NCI-H2107 (cell line): ENCODE results near the gene SVIP.

Source experiments
- DNase-seq: peaks from one replicate; lab custom pipeline; 2025; lab: John Stamatoyannopoulos, UW

SVIP gene, protein sequence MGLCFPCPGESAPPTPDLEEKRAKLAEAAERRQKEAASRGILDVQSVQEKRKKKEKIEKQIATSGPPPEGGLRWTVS

DNA sequence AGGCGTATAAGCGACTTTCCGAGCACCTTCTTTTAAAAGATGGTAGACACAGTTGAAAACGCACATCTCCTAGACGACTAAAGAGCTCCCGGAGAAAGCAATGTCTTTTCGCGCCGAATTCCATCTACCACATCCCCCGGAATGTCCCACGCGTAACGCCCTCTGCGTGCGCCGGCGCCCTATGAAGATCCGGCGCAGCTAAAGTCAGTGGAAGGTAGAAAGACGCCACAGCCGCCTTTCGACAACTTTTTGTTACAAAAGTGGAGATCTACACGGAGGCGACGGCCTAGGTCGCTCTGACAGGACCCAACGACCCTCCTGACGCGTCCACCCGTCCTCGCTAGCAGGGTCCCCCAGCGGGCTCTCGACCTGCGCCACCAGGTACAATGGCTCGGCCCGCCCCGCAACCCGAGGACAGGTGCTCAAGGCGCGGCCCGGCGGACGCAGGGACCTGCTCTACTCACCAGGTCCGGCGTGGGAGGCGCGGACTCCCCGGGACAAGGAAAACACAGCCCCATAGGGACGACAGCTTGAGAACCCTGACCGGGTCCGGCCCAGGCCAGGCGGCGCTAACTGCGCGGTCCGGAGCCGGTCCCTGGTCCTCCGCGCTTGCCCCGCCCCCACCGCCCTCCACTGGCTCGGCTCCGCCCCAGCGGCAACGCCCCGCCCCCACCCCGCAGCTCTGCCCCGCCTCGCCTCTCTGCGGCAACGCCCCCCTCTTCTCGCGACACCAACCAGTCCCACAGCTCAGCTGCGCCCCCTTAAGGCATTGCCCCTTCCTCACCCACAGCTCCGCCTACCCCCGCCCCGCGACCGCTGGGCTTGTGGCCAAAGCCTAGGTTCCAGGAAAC is at the start of gene SVIP:
Gene SVIP (minus strand): TSS at position 571 of the 851 bp plus-strand sequence. CDS start 53 bp downstream, at position 518.
- peak; percentile 91 for DNase-seq

DNA sequence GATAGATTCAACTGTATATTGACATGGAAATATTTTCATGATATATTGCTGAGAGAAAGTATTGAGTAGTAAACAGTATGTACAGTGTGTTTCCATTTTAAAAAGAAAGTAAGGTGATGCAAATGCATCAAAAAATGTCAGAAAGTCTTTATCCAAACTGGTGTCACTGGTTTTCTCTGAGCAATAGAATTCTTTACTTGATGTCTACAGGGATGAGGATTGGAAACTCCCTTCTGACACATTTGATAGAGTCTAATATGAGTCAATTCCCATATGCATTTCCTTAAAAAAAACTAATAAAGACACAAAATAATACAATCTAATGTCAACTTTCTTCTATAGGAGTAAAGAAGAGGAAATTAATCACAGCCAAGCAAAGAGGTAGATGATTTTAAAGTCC is 49.0 kb upstream of the SVIP start:
- no peak for DNase-seq

DNA sequence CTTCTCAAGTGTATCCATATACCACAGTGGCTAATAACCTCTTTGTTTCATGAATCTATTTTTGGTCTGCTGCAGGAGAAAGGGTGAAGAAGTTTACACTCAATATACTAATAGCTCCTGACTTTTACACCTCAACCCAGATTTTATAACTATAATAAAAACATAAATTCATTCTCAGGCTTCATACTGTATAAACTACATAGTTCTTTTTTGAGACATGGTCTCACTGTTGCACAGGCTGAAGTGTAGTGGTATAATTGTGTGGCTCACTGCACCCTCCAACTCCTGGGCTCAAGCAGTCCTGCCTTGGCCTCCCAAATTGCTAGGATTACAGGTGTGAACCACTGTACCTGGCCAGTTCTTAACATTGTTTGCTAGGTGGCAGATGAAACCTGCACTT is 48.4 kb upstream of the SVIP start:
- no peak for DNase-seq

DNA sequence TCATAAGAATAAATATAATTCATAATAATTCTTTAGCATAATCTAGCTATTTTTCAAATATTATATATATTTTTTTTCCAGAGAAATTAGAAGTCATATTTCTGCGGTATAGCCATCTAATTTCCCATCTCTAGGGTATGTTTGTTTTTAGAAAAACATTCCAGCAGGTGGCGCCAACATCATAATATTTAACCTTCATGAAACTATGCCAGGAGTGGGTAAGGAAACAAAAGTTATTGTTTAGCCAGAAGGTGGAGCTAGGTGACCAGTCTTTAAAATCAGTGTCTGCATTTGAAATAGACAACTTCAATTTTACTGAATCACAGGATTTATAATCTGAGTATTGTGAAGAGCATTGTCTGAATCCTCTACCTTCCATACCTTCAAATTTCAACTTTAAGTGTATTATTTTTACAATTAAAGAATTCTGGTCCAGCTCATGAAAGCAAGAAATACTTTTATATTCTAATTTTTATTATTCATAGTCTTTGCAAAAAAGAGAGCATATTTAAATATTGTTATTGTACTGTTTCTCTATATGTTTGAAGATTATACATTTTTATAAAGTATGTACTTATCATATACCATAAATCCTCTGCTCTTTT is 46.4 kb upstream of the SVIP start:
- DNase-seq = peak; percentile 63

DNA sequence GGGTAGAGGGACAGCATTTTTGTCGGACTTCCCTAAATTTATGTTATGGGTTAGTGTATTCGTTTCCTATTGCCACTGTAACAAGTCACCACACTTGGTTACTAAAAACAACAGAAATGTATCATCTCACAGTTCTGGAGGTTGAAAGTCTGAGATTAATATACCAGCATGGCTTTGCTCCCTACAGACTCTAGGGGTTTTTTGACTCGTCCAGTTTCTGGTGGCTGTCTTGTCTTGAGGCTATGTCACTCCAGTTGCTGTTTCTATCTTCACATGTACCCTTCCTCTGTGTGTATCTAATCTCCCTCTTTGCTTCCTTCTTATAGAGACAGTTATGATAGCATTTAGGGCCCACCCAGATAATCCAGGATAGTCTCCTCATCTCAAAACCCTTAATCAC is 39.7 kb upstream of the SVIP start:
- DNase-seq = no peak

- DNase-seq = no peak
These were observed 30.6 kb upstream of the SVIP start, which contains the start of gene CCDC179 for GRCh38 chr11:22860241-22860640. TSS of gene CCDC179 (minus strand) at chr11:22860474. CDS start at chr11:22860421, 53 bp downstream.

DNA sequence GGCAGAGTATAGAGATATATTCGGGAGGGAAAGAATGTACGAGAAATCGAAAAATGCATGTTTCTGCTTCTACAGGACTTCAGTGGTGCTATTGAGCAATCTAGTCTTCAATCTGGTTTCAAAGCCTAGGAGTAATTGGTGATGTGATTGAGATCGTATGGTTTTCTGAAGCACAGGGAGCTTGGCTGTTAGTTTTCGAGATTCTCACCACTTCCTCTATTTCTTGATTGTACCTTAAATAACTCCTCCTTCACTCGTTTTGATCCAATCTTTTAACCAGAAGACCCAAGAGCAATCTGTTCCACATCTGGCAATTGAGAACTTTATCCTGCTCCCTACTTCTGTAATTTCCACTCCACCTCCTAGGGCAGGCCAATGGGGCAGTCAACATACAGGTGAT is 30.2 kb upstream of the SVIP start:
- no peak for DNase-seq

GRCh38 chr11:22851477-22851876 is 21.9 kb upstream of the SVIP start:
- no peak for DNase-seq

GRCh38 chr11:22846726-22847125 is 17.1 kb upstream of the SVIP start:
- DNase-seq = no peak

GRCh38 chr11:22832315-22833015 is 2.9 kb upstream of the SVIP start:
- no peak for DNase-seq

- DNase-seq = no peak
These were observed 447 bp upstream of the SVIP start for GRCh38 chr11:22830082-22830414.

- DNase-seq = no peak
These were observed 1.2 kb downstream of the SVIP start for GRCh38 chr11:22828373-22828772.

- DNase-seq = no peak
These were observed 7.4 kb downstream of the SVIP start for GRCh38 chr11:22822203-22822602.

DNA sequence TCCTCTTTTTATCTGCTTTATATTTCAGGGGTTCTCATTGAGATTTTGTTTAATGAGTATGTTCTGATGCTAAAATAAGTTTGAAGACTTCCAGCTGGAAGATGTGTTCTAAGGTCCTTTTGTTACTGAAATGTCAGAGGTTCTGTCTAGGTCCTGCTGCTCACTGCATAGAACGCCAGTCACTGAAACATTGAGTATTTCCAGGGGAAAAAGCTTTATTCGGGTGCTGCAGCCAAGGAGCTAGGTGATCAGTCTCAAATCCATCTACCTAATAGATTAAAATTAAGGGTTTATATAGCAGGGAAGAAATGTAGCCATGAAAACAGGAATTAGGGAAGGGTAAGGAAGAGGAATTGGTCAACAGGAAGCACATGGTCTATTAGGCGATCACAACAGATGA is 19.7 kb downstream of the SVIP start:
- DNase-seq = no peak

GRCh38 chr11:22808571-22809197 is 20.9 kb downstream of the SVIP start:
- DNase-seq = no peak

- no peak for DNase-seq
These were observed 21.6 kb downstream of the SVIP start for GRCh38 chr11:22807855-22808570.

DNA sequence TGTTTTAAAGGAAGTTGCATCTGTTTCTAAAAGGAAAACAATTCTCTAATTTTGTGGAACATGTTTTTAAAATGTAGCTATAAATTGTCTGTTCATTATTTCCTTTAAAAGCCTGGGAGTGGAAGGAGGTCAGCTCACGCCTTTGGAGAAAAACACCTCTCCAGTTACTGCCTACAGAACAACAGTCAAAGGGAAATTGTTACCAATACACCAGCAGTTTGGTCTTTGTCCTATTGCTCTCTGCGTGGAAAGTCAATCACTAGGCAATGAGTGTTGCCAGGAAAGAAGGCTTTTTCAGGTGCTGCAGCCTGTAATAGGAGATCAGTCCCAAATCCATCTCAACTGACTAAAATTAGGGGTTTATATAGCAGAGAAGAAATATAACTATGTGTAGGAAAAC is 22.2 kb downstream of the SVIP start:
- DNase-seq = no peak

- no peak for DNase-seq
These were observed 26.7 kb downstream of the SVIP start for GRCh38 chr11:22802861-22803260.

- no peak for DNase-seq
These were observed 29.1 kb downstream of the SVIP start for GRCh38 chr11:22800482-22800881.

GRCh38 chr11:22798901-22799300 is 30.7 kb downstream of the SVIP start:
- DNase-seq = no peak

GRCh38 chr11:22797047-22797446 is 32.6 kb downstream of the SVIP start:
- no peak for DNase-seq

DNA sequence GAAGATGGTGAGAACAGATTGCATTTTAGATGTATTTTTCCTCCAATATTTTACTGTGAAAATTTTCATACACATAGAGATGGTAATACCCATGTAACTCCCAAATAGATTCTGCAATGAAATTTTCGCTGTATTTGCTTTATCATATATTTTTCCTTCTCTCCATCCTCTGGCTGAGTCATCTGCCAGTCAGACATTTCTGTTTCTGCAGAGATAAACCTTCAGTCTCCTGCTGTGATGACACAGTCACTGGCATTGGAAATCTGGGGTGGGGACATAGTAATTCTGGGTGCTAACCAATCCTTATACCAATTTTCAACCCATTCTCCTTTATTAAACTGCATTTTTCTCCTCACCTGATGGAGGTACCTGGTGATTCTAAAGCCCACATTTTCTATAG is 33.7 kb downstream of the SVIP start:
- no peak for DNase-seq
